Stimulated activated CD8-positive, alpha-beta memory T cell treated with anti-CD3 and anti-CD28 coated beads, Interleukin-7, amount 100 ng/mL, for 4 hours (primary cell): Measurements from ENCODE around the gene NPHP1.
"Not testable (repeated sequence)": the region's sequence is repeated elsewhere in the genome, so short reads cannot be mapped to it uniquely, and the experiment has no call there.

Experiments
- DNase-seq, 2 donors: peaks; one replicate each; pipeline ENCODE4 v3.0.0-alpha.2; 2020; ENCODE audit warnings: low read depth in 2 of 2

The NPHP1 gene

GRCh38 chr2:110130757-110131156 is 74.1 kb downstream of the NPHP1 start:
- DNase-seq: no peak

GRCh38 chr2:110126906-110127305 is 77.9 kb downstream of the NPHP1 start:
- no peak for DNase-seq

GRCh38 chr2:110126086-110126773 is 78.6 kb downstream of the NPHP1 start:
- no peak for DNase-seq

GRCh38 chr2:110124939-110125691 is 79.7 kb downstream of the NPHP1 start:
- DNase-seq: no peak

- DNase-seq: no peak
These were observed 80.6 kb downstream of the NPHP1 start for GRCh38 chr2:110124038-110124825.

- no peak for DNase-seq
These were observed 83.2 kb downstream of the NPHP1 start for GRCh38 chr2:110121592-110121991.

GRCh38 chr2:110121052-110121334 is 83.8 kb downstream of the NPHP1 start:
- no peak for DNase-seq

DNA sequence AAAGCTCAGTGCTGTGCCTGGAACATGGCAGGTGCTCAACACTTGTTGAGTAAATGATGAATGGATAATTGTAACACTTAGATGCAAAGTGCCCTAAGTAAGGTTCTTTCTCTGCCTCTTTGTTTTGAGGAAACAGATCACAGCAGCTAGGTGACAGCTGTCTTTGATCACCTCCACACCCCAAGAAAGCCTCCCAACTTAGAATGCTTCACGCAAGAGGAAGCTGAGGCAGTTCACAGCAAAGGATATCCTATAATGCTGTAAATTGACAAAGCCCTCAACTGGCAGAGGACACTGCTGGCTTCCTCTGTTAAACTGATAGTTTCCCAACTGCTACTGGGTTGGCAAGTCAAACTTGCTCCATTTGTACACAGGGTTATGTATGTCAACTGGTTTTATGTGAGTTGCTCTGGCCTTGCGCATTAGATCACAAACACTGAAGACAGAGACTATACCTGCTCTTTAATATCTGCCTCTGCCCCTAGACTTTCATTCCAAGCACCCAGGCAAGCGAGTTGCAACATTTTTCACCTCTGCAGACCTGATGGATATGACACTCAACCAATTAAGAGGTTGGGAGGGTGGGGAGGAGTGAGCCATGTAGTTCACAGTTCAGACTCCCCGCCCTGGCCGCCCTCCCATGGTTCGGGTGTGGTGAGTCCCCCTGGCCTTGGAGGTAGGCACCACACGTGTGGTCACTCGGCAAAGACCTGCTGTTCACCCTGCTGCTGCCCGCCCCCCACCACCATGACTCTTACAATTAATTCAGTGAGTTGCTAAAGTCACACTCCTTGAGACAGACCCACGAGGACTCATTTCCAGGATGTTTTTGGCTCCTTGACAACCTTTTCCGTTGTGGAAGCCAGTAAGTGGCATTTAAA is 84.4 kb downstream of the NPHP1 start:
- DNase-seq: no peak

- DNase-seq: no peak
These were observed 88.6 kb downstream of the NPHP1 start for GRCh38 chr2:110116033-110116710.

DNA sequence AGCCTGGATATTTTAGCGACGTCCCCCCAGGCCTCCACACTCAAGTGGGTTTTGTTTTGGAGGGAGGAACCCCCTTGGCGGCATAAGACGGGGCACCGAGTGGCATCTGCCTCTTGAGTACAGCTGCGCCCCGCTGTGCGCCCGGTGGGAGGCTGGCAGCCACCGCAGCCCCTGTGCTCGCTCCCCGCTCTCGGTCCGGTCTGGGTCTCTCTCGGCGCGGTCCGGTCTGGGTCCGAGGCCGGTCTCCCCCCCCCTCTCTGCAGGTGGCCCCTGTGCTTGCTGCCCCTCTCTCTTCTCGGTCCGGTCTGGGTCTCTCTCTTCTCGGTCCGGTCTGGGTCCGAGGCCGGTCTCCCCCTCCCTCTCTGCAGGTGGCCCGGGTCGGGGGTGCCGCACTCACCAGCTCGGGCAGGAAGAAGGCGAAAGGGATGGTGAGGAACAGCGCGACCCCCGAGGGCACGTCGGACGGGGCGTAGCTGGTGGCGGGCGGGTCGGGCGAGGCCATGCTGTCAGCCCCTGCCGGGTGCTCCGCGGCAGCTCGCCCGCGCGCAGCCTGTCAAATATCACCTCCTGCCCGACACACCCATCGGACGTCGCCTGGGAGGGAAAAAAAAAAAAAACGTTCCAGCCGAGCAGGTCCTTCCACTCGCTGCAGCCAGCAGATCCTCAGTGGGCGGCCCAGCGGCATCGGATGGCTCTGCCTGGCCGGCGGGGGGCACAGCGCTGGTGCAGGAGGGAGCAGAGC is 89.4 kb downstream of the NPHP1 start, which contains the start of gene MALL:
MALL (minus strand) TSS at position 532 of the 742 bp plus-strand sequence; CDS start at position 502, 30 bp downstream.
- DNase-seq: no peak

GRCh38 chr2:110114831-110115255 is 90.0 kb downstream of the NPHP1 start:
- DNase-seq: no peak

DNA sequence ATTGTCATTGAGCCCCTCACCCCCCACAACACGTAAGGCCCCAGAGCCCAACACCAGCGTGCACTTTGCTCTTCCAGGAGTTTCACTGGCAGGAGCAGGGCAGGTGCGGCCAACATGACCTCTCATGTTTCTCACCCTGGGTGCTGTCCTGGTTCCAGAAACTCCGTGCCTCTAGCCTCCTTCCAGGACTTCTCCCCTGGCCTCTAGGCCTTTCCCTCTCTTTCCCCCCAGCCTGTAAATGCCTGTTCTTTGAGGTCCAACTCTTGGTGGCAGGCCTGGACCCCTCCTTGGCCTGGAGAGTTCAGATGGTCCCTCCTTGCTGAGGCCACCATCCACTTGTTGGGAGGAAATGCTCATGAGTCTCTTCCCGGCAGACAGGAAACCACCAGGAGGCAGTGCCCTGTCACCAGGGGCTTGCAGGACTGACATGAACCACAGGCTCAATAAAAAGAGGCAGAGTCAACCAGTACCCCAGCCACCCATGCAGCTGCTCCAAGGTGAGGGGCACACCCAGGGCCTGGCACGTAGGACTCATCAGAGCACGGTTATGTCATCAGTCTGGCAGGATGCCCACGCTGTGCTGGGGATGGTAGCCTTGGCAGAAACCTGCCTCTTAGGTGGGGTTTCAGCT is 90.7 kb downstream of the NPHP1 start:
- DNase-seq: no peak

GRCh38 chr2:110108291-110108690 is 96.5 kb downstream of the NPHP1 start:
- DNase-seq: not testable (repeated sequence)

- DNase-seq: no peak
These were observed 97.4 kb downstream of the NPHP1 start for GRCh38 chr2:110107092-110108079.

- no peak for DNase-seq
These were observed 98.2 kb downstream of the NPHP1 start for GRCh38 chr2:110106642-110107041.

- no peak for DNase-seq
These were observed 99.0 kb downstream of the NPHP1 start for GRCh38 chr2:110105608-110106467.

- DNase-seq: no peak
These were observed 99.6 kb downstream of the NPHP1 start for GRCh38 chr2:110105183-110105582.
